HEK293 (cell line): ENCODE results near the gene COP1.

Experiments
- CTCF ChIA-PET: fragments of 350-600 bp; formaldehyde crosslinking; extraction: SDS; loops from one replicate; lab custom pipeline; 2021; ENCODE audit warnings: antibody characterized with exemption; lab: Yijun Ruan, JAX
- POLR2A ChIA-PET: fragments of 300-600 bp; formaldehyde crosslinking; extraction: SDS; loops from one replicate; lab custom pipeline; 2020; ENCODE audit warnings: antibody characterized with exemption, inconsistent platforms; lab: Yijun Ruan, JAX
- H3K27ac ChIP-seq: fragments of 200-500 bp; sonication (Bioruptor generic); 2 replicates; pipeline ENCODE4 v1.5.1; 2014; ENCODE audit warnings: low read depth, low read length, control low read depth, inconsistent platforms; ENCODE audit errors: extremely low read depth
- H3K36me3 ChIP-seq, 2 experiments: fragments of 200-500 bp in 1 of 2; sonication (Bioruptor generic) in 1 of 2; 1 replicate in 1 of 2; 2 replicates in 1 of 2; pipeline ENCODE4 v1.5.1; 2014 to 2017; ENCODE audit warnings: inconsistent platforms in 2 of 2, low read length in 2 of 2; ENCODE audit not compliant: control insufficient read depth in 2 of 2, insufficient read depth in 1 of 2
- H3K4me1 ChIP-seq: fragments of 200-500 bp; sonication (Bioruptor generic); 2 replicates; pipeline ENCODE4 v1.5.1; 2014; ENCODE audit warnings: mild to moderate bottlenecking, low read length, inconsistent platforms; ENCODE audit not compliant: control insufficient read depth, insufficient read depth
- H3K4me3 ChIP-seq: 2 replicates; pipeline ENCODE4 v1.5.1; 2011; ENCODE audit warnings: low read depth, mild to moderate bottlenecking, control low read depth, low read length, moderate library complexity
- H3K9me3 ChIP-seq: fragments of 200-500 bp; sonication (Bioruptor generic); 2 replicates; pipeline ENCODE4 v1.5.1; 2014; ENCODE audit warnings: low read depth, low read length, inconsistent platforms; ENCODE audit not compliant: control insufficient read depth, insufficient read depth
- GFI1B ChIP-seq: fragments of 450-650 bp; formaldehyde crosslinking; IDR thresholded peaks from 2 replicates; pipeline ENCODE4 v1.5.1; 2016; ENCODE audit warnings: missing biosample characterization, missing genetic modification characterization
- GLI2 ChIP-seq: fragments of 450-650 bp; formaldehyde crosslinking; IDR thresholded peaks from 2 replicates; pipeline ENCODE4; 2017; ENCODE audit warnings: missing biosample characterization, missing genetic modification characterization, low read depth, borderline replicate concordance
- KLF16 ChIP-seq: fragments of 450-650 bp; formaldehyde crosslinking; IDR thresholded peaks from 2 replicates; pipeline ENCODE4 v1.5.1; 2017; ENCODE audit warnings: missing biosample characterization, missing genetic modification characterization
- PRDM1 ChIP-seq: fragments of 450-650 bp; formaldehyde crosslinking; IDR thresholded peaks from 2 replicates; pipeline ENCODE4; 2016; ENCODE audit warnings: missing biosample characterization, missing genetic modification characterization
- PRDM4 ChIP-seq: fragments of 450-650 bp; formaldehyde crosslinking; IDR thresholded peaks from 2 replicates; pipeline ENCODE4 v1.5.1; 2017; ENCODE audit warnings: missing biosample characterization, missing genetic modification characterization
- YY2 ChIP-seq: fragments of 450-650 bp; formaldehyde crosslinking; IDR thresholded peaks from 2 replicates; pipeline ENCODE4 v1.5.1; 2016; ENCODE audit warnings: missing biosample characterization, missing genetic modification characterization
- ZBTB11 ChIP-seq: fragments of 450-650 bp; formaldehyde crosslinking; conservative IDR thresholded peaks from 2 replicates; pipeline ENCODE4 v1.5.1; 2016; ENCODE audit warnings: low read depth, missing biosample characterization, missing genetic modification characterization
- ZBTB20 ChIP-seq: fragments of 450-650 bp; formaldehyde crosslinking; IDR thresholded peaks from 2 replicates; pipeline ENCODE4 v1.5.1; 2016; ENCODE audit warnings: missing biosample characterization, missing genetic modification characterization
- ZBTB26 ChIP-seq: fragments of 450-650 bp; formaldehyde crosslinking; optimal IDR thresholded peaks from 2 replicates; pipeline ENCODE3; 2016; ENCODE audit warnings: missing biosample characterization, mild to moderate bottlenecking, missing genetic modification characterization
- ZNF138 ChIP-seq: fragments of 450-650 bp; formaldehyde crosslinking; IDR thresholded peaks from 2 replicates; pipeline ENCODE4 v1.5.1; 2016; ENCODE audit warnings: missing biosample characterization, missing genetic modification characterization, borderline replicate concordance
- ZNF184 ChIP-seq: fragments of 450-650 bp; IDR thresholded peaks from 2 replicates; pipeline ENCODE4 v1.5.1; 2018; ENCODE audit warnings: missing biosample characterization, mild to moderate bottlenecking, missing genetic modification characterization
- ZNF211 ChIP-seq: fragments of 450-650 bp; formaldehyde crosslinking; IDR thresholded peaks from 2 replicates; pipeline ENCODE4 v1.5.1; 2016; ENCODE audit warnings: low read depth, missing biosample characterization, missing genetic modification characterization
- ZNF221 ChIP-seq: fragments of 450-650 bp; formaldehyde crosslinking; IDR thresholded peaks from 2 replicates; pipeline ENCODE4 v1.5.1; 2017; ENCODE audit warnings: missing biosample characterization, missing genetic modification characterization, borderline replicate concordance
- ZNF341 ChIP-seq: fragments of 450-650 bp; formaldehyde crosslinking; IDR thresholded peaks from 2 replicates; pipeline ENCODE4; 2016; ENCODE audit warnings: low read depth, missing biosample characterization, missing genetic modification characterization
- ZNF394 ChIP-seq: fragments of 450-650 bp; formaldehyde crosslinking; IDR thresholded peaks from 2 replicates; pipeline ENCODE4 v1.5.1; 2016; ENCODE audit warnings: missing biosample characterization, missing genetic modification characterization, mild to moderate bottlenecking, moderate library complexity, borderline replicate concordance
- ZNF404 ChIP-seq: fragments of 450-650 bp; formaldehyde crosslinking; IDR thresholded peaks from 2 replicates; pipeline ENCODE4 v1.5.1; 2017; ENCODE audit warnings: missing biosample characterization, missing genetic modification characterization
- ZNF48 ChIP-seq: fragments of 450-650 bp; formaldehyde crosslinking; IDR thresholded peaks from 2 replicates; pipeline ENCODE4 v1.5.1; 2016; ENCODE audit warnings: missing biosample characterization, missing genetic modification characterization
- ZNF571 ChIP-seq: fragments of 450-650 bp; formaldehyde crosslinking; IDR thresholded peaks from 2 replicates; pipeline ENCODE4 v1.5.0; 2017; ENCODE audit warnings: missing biosample characterization, missing genetic modification characterization
- ZNF645 ChIP-seq: fragments of 450-650 bp; formaldehyde crosslinking; IDR thresholded peaks from 2 replicates; pipeline ENCODE4; 2016; ENCODE audit warnings: missing biosample characterization, missing genetic modification characterization
- ZNF768 ChIP-seq: fragments of 450-650 bp; formaldehyde crosslinking; IDR thresholded peaks from 2 replicates; pipeline ENCODE4 v1.5.1; 2018; ENCODE audit warnings: missing biosample characterization, mild to moderate bottlenecking, missing genetic modification characterization
- ZNF785 ChIP-seq: fragments of 450-650 bp; formaldehyde crosslinking; IDR thresholded peaks from 2 replicates; pipeline ENCODE4 v1.5.1; 2016; ENCODE audit warnings: missing biosample characterization, missing genetic modification characterization
- ZNF843 ChIP-seq: fragments of 450-650 bp; formaldehyde crosslinking; IDR thresholded peaks from 2 replicates; pipeline ENCODE4 v1.5.1; 2016; ENCODE audit warnings: missing biosample characterization, missing genetic modification characterization

Gene COP1

GRCh38 chr1:176227579-176227978 lies 20.5 kb upstream of the COP1 start:
- no peak overlapping the region for H3K4me3 ChIP-seq
- no peak for TF ChIP-seq ZNF341 (tag by site-specific recombination)
- TF ChIP-seq YY2 (tag by site-specific recombination): no peak
- no peak for TF ChIP-seq ZNF404 (tag by site-specific recombination)
- TF ChIP-seq, all 188 proteins: peak for 0
- ChIA-PET POLR2A (interaction anchor here (0.6 kb wide), 1 partner anchor 17 kb away, joined by 3 read pairs; no protein-coding TSS in a partner anchor), CTCF (interaction anchor here (0.8 kb wide), 1 partner anchor 10 kb away, joined by 3 read pairs; no protein-coding TSS in a partner anchor)
- Histone ChIP-seq H3K36me3 (no peaks in the 10 kb centered on the region), H3K9me3 (no peaks in the 10 kb centered on the region), H3K4me1 (no peaks in the 10 kb centered on the region; the same call in 1 of the 2 replicates), H3K27ac (no peak overlapping the region)

GRCh38 chr1:176225911-176226310 lies 18.8 kb upstream of the COP1 start:
- CTCF ChIA-PET: interaction anchor here (0.6 kb wide), 1 partner anchor 1225 kb away, joined by 4 read pairs; no protein-coding TSS in a partner anchor
- Histone ChIP-seq H3K4me1 (no peaks in the 10 kb centered on the region; the same call in 1 of the 2 replicates), H3K4me3 (no peak overlapping the region), H3K9me3 (no peaks in the 10 kb centered on the region)
- TF ChIP-seq ZBTB26 (tag by site-specific recombination) (no peak), PRDM1 (no peak), ZNF645 (no peak), ZNF48 (tag by site-specific recombination) (no peak), YY2 (tag by site-specific recombination) (no peak), ZBTB20 (no peak), GLI2 (tag by site-specific recombination) (no peak), ZNF184 (no peak), ZNF211 (tag by site-specific recombination) (no peak), ZBTB11 (tag by site-specific recombination) (no peak), ZNF843 (no peak), ZNF138 (tag by site-specific recombination) (no peak), ZNF221 (no peak), PRDM4 (tag by site-specific recombination) (no peak), GFI1B (no peak), ZNF571 (tag by site-specific recombination) (no peak), ZNF768 (no peak), KLF16 (no peak), ZNF785 (tag by site-specific recombination) (no peak), ZNF394 (tag by site-specific recombination) (no peak)
- TF ChIP-seq, all 188 proteins: peak for 0
- Histone ChIP-seq H3K27ac (no peak overlapping the region), H3K36me3 (no peaks in the 10 kb centered on the region)
- POLR2A ChIA-PET: interaction anchor here (1.7 kb wide), 1 partner anchor 18 kb away, joined by 4 read pairs; no protein-coding TSS in a partner anchor
